Stimulated activated CD4-positive, alpha-beta T cell treated with anti-CD3 and anti-CD28 coated beads, Interleukin-15, amount 100 ng/mL, for 24 hours (primary cell): ENCODE results near the gene SIAH1.
"Not testable (repeated sequence)": the region's sequence is repeated elsewhere in the genome, so short reads cannot be mapped to it uniquely, and the experiment has no call there.

ENCODE experiments used
- DNase-seq: peaks from one replicate; pipeline ENCODE4 v3.0.0-alpha.2; 2020

Gene SIAH1

GRCh38 chr16:48385253-48386150 is at the start of gene SIAH1:
SIAH1 (minus strand) TSS chr16:48385413; CDS start chr16:48362428, 22,985 bp downstream.
- DNase-seq, result peak; percentile 89

- DNase-seq, result no peak
These were observed 49.6 kb upstream of the SIAH1 start for GRCh38 chr16:48434653-48435317.

DNA sequence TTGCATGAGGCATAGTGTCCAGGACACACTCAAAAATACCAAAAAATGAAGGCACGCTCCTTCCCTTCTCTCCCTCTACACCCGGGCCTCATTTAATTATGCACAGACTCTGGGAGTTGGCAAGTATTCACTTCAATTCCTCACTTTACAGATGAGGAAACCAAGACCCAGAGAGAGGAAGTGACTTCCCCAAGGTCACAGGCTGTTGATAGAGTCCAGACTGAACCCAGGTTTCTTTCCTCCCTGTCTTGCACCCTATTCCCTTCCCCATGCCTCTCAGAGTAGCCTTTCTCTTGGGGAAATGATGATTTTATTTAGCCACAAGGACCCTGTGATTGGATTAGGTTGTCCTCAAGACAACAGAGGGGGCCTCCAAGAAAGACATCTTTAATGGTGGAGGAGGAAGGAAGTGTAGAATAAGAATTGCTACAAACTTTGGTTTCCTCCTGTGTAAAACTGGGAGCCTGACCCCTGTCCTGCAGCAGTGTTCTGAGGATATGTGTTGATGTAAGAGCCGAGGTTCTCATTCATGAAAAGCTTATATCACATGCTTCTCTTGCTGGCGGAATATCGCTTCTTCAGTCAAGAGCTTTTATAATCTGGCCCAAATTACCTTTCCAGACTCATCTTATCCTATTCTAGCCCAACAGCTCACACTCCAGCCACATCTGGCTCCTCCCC is 48.8 kb upstream of the SIAH1 start:
- DNase-seq, result no peak

DNA sequence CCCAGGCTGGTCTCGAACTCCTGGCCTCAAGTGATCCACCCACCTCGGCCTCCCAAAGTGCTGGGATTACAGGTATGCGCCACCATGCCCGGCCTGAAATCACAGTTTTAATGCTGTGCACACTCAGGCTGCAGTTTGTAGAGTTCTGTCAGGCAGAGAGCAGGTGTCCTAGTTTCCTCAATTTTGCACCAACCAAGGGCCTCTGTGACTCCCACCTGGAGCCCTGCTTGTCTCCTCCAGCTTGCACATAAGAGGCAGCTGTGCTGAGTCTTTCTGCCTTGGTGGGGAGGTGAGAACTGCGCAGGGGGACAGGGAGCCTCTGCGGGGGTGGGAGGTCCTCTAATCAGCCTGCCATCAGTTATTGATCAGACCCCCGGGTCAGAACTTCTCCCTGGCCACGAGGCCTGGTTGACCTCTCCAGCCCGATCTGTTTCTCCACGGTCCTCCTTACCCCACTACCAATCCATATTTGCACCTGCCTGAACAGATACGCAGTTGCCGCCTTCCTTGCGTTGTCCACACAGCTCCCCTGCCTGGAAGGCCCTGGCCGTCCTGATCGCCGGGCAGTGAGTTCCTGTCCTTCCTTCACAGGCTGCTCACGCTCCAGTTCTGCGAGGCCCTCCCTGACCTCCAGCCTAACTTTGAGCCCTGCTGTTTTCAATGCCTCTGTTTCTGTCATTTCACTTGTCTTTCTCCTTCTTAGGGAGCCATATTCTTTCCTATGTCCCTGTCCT is 48.1 kb upstream of the SIAH1 start:
- no peak for DNase-seq

DNA sequence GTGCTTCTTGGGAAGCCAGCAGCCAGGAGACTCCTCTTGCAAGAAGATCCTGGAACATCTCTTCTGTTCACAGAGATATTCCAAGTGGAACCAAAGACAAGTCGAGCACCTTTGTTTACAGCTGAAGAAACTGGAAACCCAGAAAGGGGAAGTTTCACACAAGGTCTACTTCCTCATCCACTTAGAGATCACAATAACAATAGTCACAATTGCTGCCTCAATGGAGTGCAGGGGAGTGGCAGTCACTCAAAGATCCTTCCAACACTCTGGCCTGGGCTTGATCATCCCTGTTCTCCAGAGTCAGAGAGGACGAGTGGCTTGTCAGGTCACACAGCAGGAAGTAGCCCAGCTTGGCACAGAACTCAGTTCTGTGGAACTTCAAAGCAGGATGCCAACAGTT is 46.9 kb upstream of the SIAH1 start:
- DNase-seq, result no peak

DNA sequence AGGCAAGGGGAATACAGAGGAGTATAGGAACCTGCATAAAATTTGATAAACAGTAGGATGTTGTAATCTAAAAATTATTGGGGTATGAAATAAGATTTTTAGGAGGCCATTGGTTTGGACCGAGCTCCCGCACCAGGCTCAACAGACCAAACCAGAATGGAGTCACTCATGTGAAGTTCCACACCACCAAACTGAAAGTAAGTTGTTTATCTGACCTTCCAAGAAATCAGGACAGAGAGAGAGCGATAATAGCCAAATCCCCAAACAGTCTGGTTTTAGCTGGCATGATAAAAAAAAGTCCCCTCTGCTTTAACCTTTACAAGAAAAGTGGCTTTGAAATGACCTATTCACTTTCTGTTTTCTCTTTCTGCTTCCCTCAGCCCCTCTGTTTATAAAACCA is 45.7 kb upstream of the SIAH1 start:
- DNase-seq, result no peak

DNA sequence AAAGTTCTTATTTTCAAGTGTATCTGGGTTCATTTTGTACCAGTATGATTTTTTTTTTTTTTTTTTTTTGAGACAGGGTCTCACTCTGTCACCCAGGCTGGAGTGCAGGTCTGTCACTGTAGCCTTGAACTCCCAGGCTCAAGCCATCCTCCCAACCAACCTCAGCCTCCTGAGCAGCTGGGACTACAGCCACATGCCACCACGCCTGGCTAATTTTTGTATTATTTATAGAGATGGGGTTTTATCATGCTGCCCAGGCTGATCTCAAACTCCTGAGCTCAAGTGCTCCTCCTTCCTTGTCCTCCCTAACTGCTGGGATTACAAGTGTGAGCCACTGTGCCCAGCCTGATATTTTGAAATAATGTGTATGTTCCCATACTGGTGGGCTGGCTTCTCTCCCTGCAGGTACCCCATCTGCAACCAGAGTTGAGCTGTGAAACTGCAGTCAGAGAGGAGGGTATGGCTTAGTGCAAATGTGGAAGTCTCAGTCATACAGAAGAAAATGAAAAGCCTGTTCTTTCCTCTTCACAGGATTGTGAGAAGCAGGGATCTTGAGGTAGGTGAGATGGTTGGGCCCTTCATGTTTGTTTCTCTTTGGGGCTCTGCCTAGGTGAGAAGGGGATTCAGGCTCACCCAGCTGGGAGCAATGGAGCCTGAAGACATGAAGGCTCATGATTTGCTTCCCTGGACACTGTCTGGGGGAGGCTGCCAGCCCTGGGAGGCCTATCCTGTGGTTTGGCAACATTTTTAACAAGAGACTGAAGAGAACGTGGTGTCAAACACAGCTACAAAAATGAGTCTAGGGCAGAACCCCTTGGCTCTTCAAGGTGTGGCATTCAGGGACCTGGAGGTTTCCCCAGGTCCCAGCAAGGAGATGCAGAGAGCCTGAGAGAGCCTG is 41.3 kb upstream of the SIAH1 start:
- no peak for DNase-seq

DNA sequence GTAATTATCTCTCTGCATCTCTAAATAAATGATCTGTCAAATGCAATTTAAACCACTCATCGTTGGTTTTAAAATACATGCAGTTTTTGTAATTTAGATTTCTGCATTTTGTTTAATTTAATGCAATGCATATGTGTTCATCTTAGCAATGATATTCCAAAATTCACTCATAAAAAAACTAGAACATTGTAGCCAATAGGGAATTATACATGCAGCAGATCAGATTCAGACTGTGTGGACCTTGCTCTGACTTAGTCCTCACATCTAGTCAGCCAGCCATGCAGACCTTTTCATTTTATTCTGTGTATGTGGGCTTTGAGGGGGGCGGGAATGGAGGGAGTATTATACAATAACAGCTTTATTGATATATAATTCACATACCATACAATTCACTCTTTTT is 37.3 kb upstream of the SIAH1 start:
- DNase-seq, result no peak

GRCh38 chr16:48421741-48422140 is 36.5 kb upstream of the SIAH1 start:
- DNase-seq, result no peak

- DNase-seq, result no peak
These were observed 35.2 kb upstream of the SIAH1 start for GRCh38 chr16:48420437-48420836.

DNA sequence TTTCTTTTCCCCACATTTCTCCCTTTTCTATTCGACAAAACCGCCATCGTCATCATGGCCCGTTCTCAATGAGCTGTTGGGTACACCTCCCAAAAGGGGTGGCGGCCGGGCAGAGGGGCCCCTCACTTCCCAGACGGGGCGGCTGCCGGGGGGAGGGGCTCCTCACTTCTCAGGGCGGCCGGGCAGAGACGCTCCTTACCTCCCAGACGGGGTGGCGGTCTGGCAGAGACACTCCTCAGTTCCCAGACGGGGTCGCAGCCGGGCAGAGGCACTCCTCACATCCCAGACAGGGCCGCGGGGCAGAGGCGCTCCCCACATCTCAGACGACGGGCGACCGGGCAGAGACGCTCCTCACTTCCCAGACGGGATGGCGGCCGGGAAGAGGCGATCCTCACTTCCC is 31.4 kb upstream of the SIAH1 start:
- DNase-seq, result not testable (repeated sequence)

- DNase-seq, result no peak
These were observed 28.1 kb upstream of the SIAH1 start for GRCh38 chr16:48413272-48413671.

DNA sequence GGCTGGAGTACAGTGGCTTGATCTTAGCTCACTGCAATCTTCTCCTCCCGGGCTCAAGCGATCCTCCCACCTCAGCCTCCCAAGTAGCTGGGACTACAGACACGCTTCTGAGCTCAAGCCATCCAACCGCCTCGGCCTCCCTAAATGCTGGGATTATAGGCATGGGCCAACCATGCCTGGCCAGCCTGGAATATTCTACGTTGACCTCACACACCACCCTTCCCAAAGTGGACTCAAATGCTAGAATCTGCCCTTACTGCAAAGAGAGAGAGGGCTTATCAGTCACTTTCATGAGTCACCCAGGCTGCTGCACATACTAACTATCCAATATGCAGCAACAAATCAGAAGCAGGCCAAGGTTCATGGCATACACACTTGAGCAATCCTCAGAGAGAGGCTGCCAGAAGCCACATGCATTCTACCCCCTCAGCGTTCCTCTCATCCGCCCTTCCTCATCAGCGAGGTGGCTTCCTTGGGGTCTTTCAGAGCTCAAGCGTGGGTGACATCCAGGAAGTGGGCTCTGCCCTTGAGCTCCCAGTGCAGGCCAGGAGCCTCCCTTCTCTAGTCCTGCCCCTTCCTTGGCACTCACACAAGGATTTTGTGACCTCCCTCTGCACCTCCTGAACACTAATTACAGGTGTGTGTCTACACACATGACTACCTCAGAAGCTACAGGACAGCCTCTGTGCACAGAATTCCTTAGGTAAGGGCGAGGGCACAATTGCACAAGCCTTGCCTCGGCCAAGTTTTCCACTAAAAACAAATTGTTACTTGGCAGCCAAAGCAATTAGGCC is 24.8 kb upstream of the SIAH1 start:
- no peak for DNase-seq

DNA sequence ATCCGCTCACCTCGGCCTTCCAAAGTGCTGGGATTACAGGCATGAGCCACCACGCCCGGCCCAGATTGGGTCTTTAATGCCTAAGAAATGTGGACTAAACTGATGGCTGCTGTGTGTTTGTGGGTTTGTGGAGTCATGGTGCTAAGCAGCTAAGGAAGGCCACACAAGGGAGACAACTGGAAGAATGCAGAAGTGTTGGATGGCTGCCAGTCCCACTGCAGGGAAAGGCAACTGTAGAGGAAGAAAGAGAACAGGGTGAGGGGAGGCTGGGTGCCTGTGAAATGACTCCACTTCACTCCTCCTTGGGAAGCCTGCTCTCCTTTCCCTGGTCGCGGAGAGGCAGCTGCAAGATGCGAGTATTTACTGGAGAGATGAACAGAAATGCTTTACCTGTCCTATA is 23.5 kb upstream of the SIAH1 start:
- no peak for DNase-seq

- no peak for DNase-seq
These were observed 20.7 kb upstream of the SIAH1 start for GRCh38 chr16:48405907-48406306.

DNA sequence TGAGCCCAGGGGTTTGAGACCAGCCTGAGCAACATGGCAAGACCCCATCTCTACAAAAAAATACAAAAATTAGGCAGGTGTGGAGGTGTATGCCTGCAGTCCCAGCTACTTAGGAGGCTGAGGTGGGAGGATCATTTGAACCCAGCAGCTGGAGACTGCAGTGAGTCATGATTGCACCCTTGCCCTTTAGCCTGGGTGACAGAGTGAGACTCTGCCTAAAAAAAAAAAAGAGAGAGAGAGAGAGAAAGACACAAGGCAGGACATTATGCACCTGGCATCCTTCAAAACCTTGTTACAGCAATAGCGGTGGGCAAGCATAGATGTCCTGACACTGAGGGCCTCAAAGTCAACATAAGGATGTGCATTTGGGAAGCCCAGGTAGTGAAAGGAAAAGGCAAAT is 19.9 kb upstream of the SIAH1 start:
- DNase-seq, result no peak

DNA sequence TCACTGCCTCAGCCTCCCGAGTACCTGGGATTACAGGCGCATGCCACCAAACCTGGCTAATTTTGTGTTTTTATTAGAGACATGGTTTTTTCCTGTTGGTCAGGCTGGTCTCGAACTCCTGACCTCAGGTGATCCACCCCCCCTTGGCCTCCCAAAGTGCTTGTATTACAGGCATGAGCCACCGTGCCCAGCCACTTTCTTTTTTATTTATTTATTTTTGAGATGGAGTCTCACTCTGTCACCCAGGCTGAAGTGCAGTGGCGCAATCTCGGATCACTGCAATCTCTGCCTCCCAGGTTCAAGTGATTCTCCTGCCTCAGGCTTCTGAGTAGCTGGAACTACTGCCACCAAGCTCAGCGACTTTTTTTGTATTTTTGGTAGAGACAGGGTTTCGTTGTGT is 17.3 kb upstream of the SIAH1 start:
- DNase-seq, result not testable (repeated sequence)

DNA sequence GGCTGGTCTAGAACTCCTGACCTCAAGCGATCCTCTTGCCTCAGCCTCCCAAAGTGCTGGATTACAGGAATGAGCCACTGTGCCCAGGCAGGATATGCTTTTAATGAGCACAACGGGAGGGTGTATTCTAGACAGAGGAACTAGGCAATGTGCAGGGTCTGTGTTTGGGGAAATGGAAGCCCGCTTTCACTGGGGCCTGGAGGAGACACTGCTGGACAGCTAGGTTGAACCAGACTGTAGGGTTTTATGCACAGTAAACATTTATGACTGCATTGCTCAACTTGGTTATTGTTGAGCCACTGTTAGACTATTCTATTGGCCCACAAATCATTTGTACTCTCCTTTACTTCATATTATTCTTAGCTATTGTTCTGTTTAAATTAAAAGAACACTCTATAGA is 10.2 kb upstream of the SIAH1 start:
- DNase-seq, result no peak

DNA sequence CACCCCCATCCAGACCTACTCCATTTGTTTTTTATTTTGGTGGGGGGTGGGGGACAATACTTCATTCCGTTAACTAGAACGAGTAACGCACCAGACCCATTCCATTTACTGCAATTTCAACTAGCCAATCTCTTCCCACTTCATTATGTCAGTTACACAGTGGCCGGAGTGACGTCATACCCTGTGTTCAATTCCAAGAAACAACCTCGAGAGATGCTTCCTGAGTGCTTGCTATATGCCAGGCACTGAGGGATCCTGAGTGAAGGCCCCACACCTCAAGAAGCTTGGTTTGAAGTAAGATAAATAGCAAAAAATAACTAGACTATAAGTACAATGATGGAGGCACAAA is 9.1 kb upstream of the SIAH1 start:
- DNase-seq, result no peak

GRCh38 chr16:48393485-48394354 is 8.5 kb upstream of the SIAH1 start:
- DNase-seq, result peak; percentile 17
